ENCODE results near the gene PAXIP1. TPM values are rescaled to one million over a fixed set of nuclear protein-coding genes. Genes with fewer than 3 reads are reported as not detected.
A peak's percentile ranks its signal among the peaks of the same experiment; 100 is the strongest.

PAXIP1 gene
- total RNA-seq, 1 donor from 2014 or later = 9.4 TPM

GRCh38 chr7:154916381-154916780 lies 86.5 kb downstream of the PAXIP1 start:
- H3K36me3 ChIP-seq (ENCODE audit: control insufficient read depth, insufficient read depth, low read length) = no peaks in the 10 kb centered on the region
- no peak for DNase-seq (ENCODE audit: low read depth)
- TF ChIP-seq, protein P1, sequence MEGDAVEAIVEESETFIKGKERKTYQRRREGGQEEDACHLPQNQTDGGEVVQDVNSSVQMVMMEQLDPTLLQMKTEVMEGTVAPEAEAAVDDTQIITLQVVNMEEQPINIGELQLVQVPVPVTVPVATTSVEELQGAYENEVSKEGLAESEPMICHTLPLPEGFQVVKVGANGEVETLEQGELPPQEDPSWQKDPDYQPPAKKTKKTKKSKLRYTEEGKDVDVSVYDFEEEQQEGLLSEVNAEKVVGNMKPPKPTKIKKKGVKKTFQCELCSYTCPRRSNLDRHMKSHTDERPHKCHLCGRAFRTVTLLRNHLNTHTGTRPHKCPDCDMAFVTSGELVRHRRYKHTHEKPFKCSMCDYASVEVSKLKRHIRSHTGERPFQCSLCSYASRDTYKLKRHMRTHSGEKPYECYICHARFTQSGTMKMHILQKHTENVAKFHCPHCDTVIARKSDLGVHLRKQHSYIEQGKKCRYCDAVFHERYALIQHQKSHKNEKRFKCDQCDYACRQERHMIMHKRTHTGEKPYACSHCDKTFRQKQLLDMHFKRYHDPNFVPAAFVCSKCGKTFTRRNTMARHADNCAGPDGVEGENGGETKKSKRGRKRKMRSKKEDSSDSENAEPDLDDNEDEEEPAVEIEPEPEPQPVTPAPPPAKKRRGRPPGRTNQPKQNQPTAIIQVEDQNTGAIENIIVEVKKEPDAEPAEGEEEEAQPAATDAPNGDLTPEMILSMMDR (IDR thresholded peaks at IDR 0.05; ENCODE audit: insufficient read depth, low read length, poor library complexity, severe bottlenecking) = no peak

GRCh38 chr7:154915600-154915999 lies 87.3 kb downstream of the PAXIP1 start:
- peaks cover 46% of the 10 kb centered on the region for H3K27me3 ChIP-seq (ENCODE audit: control insufficient read depth, insufficient read depth, low read length)
- no peaks in the 10 kb centered on the region for H3K36me3 ChIP-seq (ENCODE audit: control insufficient read depth, insufficient read depth, low read length)
- H3K4me3 ChIP-seq (ENCODE audit: low read depth, low read length) = no peak overlapping the region
- DNase-seq (ENCODE audit: low read depth) = no peak
- TF ChIP-seq, protein P1 (IDR thresholded peaks at IDR 0.05; ENCODE audit: insufficient read depth, low read length, poor library complexity, severe bottlenecking) = no peak

More at GRCh38 chr7:154916381-154916780, 86.5 kb downstream of the PAXIP1 start:
- Histone ChIP-seq H3K27me3 (ENCODE audit: control insufficient read depth, insufficient read depth, low read length) (peaks cover 46% of the 10 kb centered on the region), H3K4me3 (ENCODE audit: low read depth, low read length) (no peak overlapping the region)

- Histone ChIP-seq H3K36me3 (ENCODE audit: control insufficient read depth, insufficient read depth, low read length) (no peaks in the 10 kb centered on the region), H3K4me3 (ENCODE audit: low read depth, low read length) (no peak overlapping the region), H3K27me3 (ENCODE audit: control insufficient read depth, insufficient read depth, low read length) (peaks cover 43% of the 10 kb centered on the region)
- no peak for DNase-seq (ENCODE audit: low read depth)
- TF ChIP-seq, protein P1 (IDR thresholded peaks at IDR 0.05; ENCODE audit: insufficient read depth, low read length, poor library complexity, severe bottlenecking) = no peak
Observed at GRCh38 chr7:154914996-154915380, 87.9 kb downstream of the PAXIP1 start.

- TF ChIP-seq, protein P1 (IDR thresholded peaks at IDR 0.05; ENCODE audit: insufficient read depth, low read length, poor library complexity, severe bottlenecking) = no peak
- no peak overlapping the region for H3K4me3 ChIP-seq (ENCODE audit: low read depth, low read length)
Observed at GRCh38 chr7:154914308-154914995, 88.5 kb downstream of the PAXIP1 start.

DNA sequence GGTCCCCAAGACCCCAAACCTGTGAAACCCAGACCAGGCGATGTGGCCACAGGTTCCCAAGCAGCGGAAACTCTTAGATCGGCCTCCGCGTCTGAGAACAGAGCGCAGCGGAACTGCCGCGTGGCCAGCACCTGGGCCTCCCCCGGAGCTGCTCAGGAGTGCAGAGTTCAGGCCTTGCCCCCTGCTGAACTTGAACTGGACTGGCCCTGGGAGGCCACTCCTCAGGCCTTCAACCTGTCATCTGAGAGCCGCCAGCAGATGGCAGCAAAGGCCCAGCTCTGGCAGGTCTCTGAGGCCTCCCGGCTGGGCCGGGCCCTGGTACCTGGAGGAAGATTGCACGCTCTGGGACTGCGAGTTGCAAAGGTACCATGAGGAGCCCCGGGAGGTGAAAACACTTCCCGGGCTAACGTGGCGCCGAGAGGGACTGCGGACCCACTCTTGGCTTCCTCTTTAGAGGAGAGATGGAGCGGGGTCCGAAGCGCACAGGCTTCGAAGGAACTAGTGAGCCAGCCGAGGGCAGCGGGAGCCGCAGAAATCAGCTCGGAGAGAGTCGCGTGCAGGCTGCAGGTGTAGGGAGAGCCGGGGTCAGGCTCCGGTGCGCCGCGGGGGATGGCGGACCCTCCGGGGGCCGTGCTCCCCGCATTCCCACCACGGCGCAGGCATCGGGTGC lies 89.2 kb downstream of the PAXIP1 start:
- Histone ChIP-seq H3K27me3 (ENCODE audit: control insufficient read depth, insufficient read depth, low read length) (peaks cover 42% of the 10 kb centered on the region), H3K4me3 (ENCODE audit: low read depth, low read length) (no peak overlapping the region), H3K36me3 (ENCODE audit: control insufficient read depth, insufficient read depth, low read length) (no peaks in the 10 kb centered on the region)
- DNase-seq (ENCODE audit: low read depth) = no peak
- TF ChIP-seq, protein P1 (IDR thresholded peaks at IDR 0.05; ENCODE audit: insufficient read depth, low read length, poor library complexity, severe bottlenecking) = peak; percentile 91

More at GRCh38 chr7:154914308-154914995, 88.5 kb downstream of the PAXIP1 start:
- H3K36me3 ChIP-seq (ENCODE audit: control insufficient read depth, insufficient read depth, low read length) = no peaks in the 10 kb centered on the region
- no peak for DNase-seq (ENCODE audit: low read depth)
- peaks cover 42% of the 10 kb centered on the region for H3K27me3 ChIP-seq (ENCODE audit: control insufficient read depth, insufficient read depth, low read length)
